ENCODE results near the gene PCBD2.

GRCh38 chr5:134892926-134893325, 12.0 kb upstream of the PCBD2 start:
- TF ChIP-seq, protein P1, sequence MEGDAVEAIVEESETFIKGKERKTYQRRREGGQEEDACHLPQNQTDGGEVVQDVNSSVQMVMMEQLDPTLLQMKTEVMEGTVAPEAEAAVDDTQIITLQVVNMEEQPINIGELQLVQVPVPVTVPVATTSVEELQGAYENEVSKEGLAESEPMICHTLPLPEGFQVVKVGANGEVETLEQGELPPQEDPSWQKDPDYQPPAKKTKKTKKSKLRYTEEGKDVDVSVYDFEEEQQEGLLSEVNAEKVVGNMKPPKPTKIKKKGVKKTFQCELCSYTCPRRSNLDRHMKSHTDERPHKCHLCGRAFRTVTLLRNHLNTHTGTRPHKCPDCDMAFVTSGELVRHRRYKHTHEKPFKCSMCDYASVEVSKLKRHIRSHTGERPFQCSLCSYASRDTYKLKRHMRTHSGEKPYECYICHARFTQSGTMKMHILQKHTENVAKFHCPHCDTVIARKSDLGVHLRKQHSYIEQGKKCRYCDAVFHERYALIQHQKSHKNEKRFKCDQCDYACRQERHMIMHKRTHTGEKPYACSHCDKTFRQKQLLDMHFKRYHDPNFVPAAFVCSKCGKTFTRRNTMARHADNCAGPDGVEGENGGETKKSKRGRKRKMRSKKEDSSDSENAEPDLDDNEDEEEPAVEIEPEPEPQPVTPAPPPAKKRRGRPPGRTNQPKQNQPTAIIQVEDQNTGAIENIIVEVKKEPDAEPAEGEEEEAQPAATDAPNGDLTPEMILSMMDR (IDR thresholded peaks at IDR 0.05 in 4 of 5, conservative IDR thresholded peaks at IDR 0.05 in 1 of 5): no peak
- no peak for TF ChIP-seq POLR2A (IDR thresholded peaks at IDR 0.05)
